C4-2B (cell line): ENCODE measurements around the gene TOP3B.

ENCODE experiments used
- H3K27ac ChIP-seq: fragments of 450-650 bp; 2 replicates; pipeline ENCODE4 v1.5.1; 2017
- ZFX ChIP-seq: fragments of 450-650 bp; IDR thresholded peaks from 2 replicates; pipeline ENCODE4 v1.6.1; 2017
- TF ChIP-seq, protein P1 (sequence below): fragments of 450-650 bp; conservative IDR thresholded peaks from 2 replicates; pipeline ENCODE4 v1.5.1; 2017; ENCODE audit warnings: mild to moderate bottlenecking

The TOP3B gene

DNA sequence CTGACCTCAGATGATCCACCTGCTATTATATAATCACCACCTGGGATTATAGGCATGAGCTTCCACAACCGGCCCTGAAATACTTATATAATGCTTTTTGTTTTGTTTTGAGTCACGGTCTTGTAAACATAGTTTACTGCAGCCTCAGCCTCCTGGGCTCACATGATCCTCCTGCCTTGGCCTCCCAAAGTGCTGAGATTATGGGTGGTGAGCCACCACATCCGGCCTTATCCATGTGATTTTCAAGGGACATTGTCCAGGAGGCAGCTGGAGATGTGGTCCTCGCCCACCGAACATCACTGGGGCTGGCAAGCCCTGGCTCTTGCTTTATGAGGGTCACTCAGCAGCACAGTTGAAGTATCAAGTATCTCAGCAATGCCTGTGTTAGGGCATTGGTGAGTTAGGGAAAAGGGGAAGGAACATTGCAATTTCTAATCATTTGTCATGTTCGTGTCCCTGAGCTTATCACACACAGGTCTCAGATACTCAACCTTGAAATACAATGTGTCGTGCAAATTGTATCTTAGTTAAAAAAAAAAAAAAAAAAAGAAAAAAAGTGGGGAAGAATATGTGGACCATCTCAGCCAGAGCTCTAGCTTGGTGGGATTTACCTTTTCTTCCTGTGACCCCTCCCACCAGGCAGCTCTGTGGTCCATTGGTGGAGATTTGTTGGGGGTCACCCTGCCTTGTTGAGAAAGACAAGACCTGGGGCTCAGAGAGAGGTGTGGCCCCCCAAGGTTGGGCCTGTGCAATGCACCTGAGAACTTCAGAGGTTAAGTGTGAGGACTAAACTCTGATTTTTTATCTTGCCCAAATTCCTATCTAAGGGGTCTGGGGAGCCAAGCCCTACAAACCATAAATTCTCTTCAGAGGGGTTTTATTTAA, 74.7 kb downstream of the TOP3B start:
- H3K27ac ChIP-seq: no peak overlapping the region
- no peak for TF ChIP-seq ZFX
- TF ChIP-seq, protein P1, sequence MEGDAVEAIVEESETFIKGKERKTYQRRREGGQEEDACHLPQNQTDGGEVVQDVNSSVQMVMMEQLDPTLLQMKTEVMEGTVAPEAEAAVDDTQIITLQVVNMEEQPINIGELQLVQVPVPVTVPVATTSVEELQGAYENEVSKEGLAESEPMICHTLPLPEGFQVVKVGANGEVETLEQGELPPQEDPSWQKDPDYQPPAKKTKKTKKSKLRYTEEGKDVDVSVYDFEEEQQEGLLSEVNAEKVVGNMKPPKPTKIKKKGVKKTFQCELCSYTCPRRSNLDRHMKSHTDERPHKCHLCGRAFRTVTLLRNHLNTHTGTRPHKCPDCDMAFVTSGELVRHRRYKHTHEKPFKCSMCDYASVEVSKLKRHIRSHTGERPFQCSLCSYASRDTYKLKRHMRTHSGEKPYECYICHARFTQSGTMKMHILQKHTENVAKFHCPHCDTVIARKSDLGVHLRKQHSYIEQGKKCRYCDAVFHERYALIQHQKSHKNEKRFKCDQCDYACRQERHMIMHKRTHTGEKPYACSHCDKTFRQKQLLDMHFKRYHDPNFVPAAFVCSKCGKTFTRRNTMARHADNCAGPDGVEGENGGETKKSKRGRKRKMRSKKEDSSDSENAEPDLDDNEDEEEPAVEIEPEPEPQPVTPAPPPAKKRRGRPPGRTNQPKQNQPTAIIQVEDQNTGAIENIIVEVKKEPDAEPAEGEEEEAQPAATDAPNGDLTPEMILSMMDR: no peak
